Erythroblast (primary cell): Measurements from ENCODE around the gene PEX26.
"Not testable (repeated sequence)": the region's sequence is repeated elsewhere in the genome, so short reads cannot be mapped to it uniquely, and the experiment has no call there.

Experiments
- DNase-seq, 2 experiments: peaks; one replicate each; lab custom pipeline; 2025; lab: John Stamatoyannopoulos, UW
- GATA1 ChIP-seq: IDR thresholded peaks from 2 replicates; pipeline ENCODE4 v1.6.1; 2011; ENCODE audit warnings: low read depth, mild to moderate bottlenecking, control low read depth, low read length, moderate library complexity
- POLR2A ChIP-seq: IDR thresholded peaks from 2 replicates; pipeline ENCODE4 v1.6.1; 2011; ENCODE audit warnings: mild to moderate bottlenecking, low read length

The PEX26 gene

DNA sequence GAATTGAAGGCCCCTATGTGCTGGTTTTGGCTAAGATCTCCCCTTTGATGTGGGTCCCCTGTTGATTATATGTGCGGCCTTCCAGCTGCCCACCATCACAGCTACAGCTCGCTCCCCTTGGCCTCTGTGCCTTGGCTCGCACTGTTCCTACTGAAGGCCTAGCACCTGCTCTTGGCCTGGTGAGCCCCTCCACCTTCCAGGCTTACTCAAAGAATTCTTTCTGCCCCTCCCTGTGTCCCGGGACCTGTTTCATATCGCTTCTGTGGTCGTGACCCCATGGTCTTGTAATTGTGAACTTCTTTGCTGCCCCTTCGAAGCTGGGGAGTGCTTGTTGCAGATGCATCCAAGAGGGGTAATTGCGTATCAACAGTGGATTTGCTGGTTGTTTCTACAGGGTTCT lies 12.5 kb downstream of the PEX26 start:
- no peak for TF ChIP-seq POLR2A
- no peak for TF ChIP-seq GATA1
- no peak for DNase-seq

DNA sequence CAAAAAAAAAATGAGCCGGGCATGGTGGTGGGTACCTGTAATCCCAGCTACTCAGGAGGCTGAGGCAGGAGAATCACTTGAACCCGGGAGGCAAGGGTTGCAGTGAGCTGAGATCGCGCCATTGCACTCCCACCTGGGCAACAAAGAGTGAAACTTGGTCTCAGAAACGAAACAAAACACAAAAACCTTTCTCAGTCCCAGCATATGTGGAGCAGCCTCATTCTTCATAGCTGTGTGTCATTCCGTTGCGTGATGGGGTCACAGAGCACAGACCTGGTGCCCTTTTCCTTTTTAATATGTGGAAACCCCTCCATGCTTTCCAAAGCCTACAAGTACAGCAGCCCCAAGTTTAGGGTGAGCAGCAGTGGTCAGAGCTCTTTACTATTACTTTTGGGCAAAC lies 13.7 kb downstream of the PEX26 start:
- TF ChIP-seq POLR2A (no peak), GATA1 (no peak)
- no peak for DNase-seq

GRCh38 chr22:18091916-18092526 lies 14.2 kb downstream of the PEX26 start:
- TF ChIP-seq GATA1, result no peak
- no peak for TF ChIP-seq POLR2A
- no peak for DNase-seq

DNA sequence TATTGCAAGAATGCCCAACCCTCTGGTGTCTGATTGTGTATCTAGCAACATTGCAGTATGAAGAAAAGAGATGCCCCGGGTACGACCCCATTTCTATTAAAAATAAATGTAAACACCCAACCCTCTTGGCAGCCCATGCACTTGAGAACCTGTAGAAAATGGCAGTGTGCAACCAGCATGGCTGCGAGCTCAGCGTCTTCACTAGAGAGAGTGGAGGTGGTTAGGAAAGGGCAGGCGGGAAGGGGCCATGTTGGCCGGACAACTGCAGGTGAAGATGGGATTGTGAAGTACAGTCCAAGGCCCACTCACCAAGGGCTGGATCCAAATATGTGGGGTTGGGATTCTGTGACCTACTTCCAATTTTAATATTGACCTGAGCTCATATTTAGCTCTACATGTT lies 15.9 kb downstream of the PEX26 start:
- TF ChIP-seq POLR2A, result no peak
- no peak for TF ChIP-seq GATA1
- no peak for DNase-seq

- DNase-seq, result no peak
- TF ChIP-seq GATA1, result no peak
Observed at GRCh38 chr22:18095101-18095805, 17.5 kb downstream of the PEX26 start.

GRCh38 chr22:18096823-18097222 lies 19.0 kb downstream of the PEX26 start:
- TF ChIP-seq POLR2A (no peak), GATA1 (no peak)
- no peak for DNase-seq

DNA sequence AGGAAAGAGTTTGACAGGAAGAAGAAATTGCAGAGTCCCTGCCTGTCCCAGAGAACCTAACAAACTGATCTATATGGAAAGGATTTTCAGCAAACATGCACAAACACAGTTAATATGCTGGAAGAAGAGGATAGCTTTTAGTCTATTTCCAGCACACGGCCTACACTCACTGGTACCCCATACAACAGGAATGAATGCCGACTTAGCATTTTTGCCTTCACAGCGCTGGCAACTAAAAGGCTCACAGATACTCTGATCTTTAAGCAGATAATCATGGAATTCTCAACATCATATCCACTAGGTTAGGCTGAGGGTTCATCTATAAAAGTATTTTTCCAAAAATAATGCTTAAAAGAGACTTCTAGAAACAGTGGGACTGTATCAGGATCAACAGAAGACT lies 23.0 kb downstream of the PEX26 start:
- DNase-seq, result no peak
- TF ChIP-seq POLR2A (no peak), GATA1 (no peak)

- DNase-seq, result no peak
- TF ChIP-seq GATA1 (no peak), POLR2A (no peak)
Observed at GRCh38 chr22:18101536-18101935, 23.7 kb downstream of the PEX26 start.

DNA sequence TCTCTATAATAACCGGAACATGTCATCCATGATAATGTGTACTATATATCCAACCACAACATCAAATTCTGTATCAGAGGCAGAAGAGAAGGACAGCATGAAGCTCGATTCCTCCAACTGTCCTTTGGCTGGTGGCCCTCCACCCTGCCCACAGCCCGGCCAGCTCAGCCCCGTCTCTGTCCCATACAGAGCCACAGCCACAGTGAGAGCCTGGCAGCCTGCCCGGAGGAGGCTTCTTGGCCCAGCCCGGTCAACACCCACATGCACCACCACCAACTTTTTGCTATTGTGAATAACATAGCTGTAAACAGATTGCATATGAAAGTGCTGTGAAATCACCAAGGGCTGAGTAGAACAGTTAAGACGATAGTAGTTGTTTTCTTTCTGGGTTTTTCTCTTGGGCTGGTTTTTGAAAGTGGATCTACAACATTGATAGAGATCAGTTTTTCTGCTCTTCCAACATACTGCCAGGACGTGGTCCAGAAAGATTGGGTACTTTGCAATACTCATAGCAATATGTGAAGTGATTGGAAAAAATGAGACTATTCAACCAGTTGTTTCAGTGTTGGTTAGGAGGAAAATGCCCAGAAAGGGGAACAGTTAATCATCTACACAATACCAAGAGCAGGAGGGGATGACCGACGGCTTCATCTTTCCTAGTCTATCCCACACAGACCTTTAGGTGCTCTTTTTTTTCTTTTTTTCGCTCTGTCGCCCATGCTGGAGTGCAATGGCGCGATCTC lies 25.9 kb downstream of the PEX26 start:
- TF ChIP-seq GATA1, result no peak
- no peak for TF ChIP-seq POLR2A
- no peak for DNase-seq

DNA sequence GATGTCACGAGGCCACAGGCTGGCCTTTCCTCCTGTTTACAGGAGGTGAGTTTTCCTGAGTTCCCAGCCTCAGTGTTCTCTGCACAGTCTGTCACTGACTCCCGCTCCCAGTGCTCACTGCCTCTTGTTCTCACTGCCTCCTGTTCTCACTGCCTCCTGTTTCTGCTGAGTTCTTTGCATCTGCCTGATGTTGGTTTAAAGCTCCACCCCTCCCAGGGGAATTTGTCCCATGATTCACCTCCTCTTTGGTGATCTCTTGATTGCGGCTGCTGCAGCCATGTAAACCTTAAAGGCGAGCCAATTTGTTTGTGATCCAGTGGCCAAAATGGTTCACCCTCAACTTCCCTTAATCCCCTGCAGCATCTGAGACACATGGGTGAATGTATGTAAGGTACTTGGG lies 26.8 kb downstream of the PEX26 start:
- no peak for TF ChIP-seq POLR2A
- TF ChIP-seq GATA1, result no peak
- DNase-seq, result no peak

DNA sequence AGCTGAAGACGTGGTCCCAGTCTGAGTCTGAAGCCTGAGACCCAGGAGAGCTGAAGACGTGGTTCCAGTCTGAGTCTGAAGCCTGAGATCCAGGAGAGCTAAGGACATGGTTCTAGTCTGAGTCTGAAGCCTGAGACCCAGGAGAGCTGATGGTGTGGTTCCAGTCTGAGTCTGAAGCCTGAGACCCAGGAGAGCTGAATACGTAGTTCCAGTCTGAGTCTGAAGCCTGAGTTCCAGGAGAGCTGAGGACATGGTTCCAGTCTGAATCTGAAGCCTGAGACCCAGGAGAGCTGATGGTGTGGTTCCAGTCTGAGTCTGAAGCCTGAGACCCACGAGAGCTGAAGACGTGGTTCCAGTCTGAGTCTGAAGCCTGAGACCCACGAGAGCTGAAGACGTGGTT lies 28.2 kb downstream of the PEX26 start:
- not testable (repeated sequence) for DNase-seq

- DNase-seq, result peak in 1 of 2 experiments; percentile 25
Observed at GRCh38 chr22:18106550-18107341, 29.0 kb downstream of the PEX26 start.

- no peak for DNase-seq
- TF ChIP-seq GATA1, result no peak
- TF ChIP-seq POLR2A, result no peak
Observed at GRCh38 chr22:18108187-18108586, 30.4 kb downstream of the PEX26 start.
